ENCODE data around the gene CTTNBP2NL. TPM values are rescaled to one million over a fixed set of nuclear protein-coding genes. Genes with fewer than 3 reads are reported as not detected.
A peak's percentile ranks its signal among the peaks of the same experiment; 100 is the strongest.

CTTNBP2NL gene
- total and polyA plus RNA-seq, 2 donors = 13.2 to 19.9 TPM

DNA sequence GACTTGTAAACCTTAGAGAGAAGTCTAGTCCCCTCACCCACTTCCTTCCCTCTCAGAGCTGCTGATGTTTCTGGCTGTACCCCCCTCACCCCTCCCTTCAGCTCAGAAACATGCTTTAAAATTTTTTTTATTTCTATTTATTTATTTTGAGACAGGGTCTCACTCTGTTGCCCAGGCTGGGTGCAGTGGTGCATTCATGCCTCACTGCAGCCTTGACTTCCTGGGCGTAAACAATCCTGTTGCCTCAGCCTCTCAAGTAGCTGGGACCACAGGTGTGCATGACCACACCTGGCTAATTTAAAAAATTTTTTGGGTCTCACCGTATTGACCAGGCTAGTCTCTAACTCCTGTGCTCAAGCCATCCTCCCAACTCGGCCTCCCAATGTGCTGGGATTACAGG is 109.9 kb downstream of the CTTNBP2NL start:
- no peak overlapping the region for H3K27ac ChIP-seq (ENCODE audit: low read depth)
- DNase-seq (ENCODE audit: extremely low spot score) = no peak
- 85% methylated on average over 3 of the region's 3 CpGs for WGBS
- H3K4me1 ChIP-seq (ENCODE audit: insufficient read depth) = no peaks in the 10 kb centered on the region
- H3K4me3 ChIP-seq (ENCODE audit: low read depth, low read length) = no peak overlapping the region
- H3K36me3 ChIP-seq (ENCODE audit: insufficient read depth) = no peaks in the 10 kb centered on the region

DNA sequence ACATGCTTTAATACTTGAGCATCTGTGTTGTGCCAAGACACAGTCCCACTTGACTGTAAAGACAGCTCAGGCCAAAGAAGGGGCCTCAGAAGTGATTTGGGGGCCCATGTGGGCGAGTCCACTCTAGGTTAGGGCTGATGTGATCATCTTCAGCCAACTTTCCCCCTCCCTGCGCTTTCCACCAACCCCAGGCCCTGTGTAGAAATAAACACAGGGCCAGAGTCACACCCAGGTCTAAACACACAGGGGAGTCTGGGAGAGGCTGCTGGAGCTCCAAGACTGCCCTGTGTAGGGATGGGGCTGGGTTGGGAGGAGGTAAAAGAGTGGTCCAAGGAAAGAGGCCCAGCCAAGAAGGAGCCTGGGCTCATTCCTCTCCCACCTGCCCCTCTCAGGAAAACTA is 110.3 kb downstream of the CTTNBP2NL start:
- H3K4me1 ChIP-seq (ENCODE audit: insufficient read depth) = no peaks in the 10 kb centered on the region
- WGBS = 86% methylated on average over 2 of the region's 2 CpGs
- H3K4me3 ChIP-seq (ENCODE audit: low read depth, low read length) = no peak overlapping the region
- no peak for DNase-seq (ENCODE audit: extremely low spot score)
- H3K27ac ChIP-seq (ENCODE audit: low read depth) = no peak overlapping the region
- no peaks in the 10 kb centered on the region for H3K36me3 ChIP-seq (ENCODE audit: insufficient read depth)

DNA sequence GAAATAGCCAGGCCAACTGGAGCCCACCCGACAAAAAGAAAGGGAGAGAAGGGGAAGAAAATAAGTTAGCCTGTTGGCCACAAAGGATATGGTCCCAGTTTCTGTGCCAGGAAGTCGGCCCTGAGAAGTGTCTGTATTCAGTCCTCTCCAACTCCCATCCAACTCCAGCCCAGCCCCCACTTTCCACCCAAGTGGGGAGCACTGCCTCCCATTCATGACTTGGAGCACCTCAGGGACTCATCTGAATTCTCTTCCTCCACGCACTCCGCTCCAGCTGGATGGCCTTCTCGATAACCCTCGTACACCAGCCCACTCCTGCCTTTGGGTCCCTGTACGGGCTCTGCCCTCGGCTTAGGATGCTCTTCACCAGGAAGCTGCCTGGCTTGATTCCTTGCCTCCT is 110.7 kb downstream of the CTTNBP2NL start:
- Histone ChIP-seq H3K4me1 (ENCODE audit: insufficient read depth) (no peaks in the 10 kb centered on the region), H3K36me3 (ENCODE audit: insufficient read depth) (no peaks in the 10 kb centered on the region), H3K4me3 (ENCODE audit: low read depth, low read length) (no peak overlapping the region), H3K27ac (ENCODE audit: low read depth) (no peak overlapping the region)
- WGBS = 89% methylated on average over 8 of the region's 8 CpGs
- no peak for DNase-seq (ENCODE audit: extremely low spot score)

DNA sequence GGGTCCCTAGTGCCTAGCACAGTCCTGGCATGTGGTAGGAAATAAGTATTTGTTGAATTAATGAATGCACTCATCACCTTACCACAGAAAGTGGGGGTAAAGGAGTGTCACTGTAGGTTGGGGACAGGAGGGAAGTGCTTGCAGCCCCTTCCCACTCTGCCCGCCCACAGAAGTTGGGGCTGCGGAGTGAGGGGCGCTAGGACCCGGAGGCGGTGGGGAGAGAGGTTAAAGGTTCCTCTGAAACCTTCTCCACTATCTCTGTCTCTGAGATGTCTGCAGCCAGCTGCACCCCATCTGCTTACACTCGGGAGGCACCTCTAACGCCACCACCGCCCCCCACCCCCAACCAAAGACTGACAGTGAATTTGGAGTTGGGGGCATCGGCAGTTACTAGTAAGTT is 111.3 kb downstream of the CTTNBP2NL start:
- Histone ChIP-seq H3K36me3 (ENCODE audit: insufficient read depth) (no peaks in the 10 kb centered on the region), H3K4me1 (ENCODE audit: insufficient read depth) (no peaks in the 10 kb centered on the region), H3K27ac (ENCODE audit: low read depth) (no peak overlapping the region), H3K4me3 (ENCODE audit: low read depth, low read length) (no peak overlapping the region)
- WGBS = 74% methylated on average over 9 of the region's 9 CpGs
- DNase-seq (ENCODE audit: extremely low spot score) = no peak

DNA sequence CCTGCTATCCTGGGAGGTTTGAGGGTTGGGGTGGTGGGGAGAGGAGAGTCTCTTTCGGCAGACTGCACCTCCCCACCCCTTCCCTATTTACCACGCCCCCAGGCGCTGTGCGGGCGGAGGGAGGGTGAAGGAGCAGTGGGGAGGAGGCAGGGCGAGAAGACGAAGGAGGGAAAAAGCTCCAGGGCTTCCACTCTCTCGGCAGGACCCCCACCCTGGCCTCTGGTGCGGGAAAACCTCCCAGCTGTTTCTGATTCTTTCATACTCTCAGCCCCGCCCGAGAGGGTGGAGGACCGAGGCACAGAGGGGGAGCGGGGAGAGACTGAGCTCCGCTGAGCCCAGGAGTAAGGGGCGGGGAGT is 111.9 kb downstream of the CTTNBP2NL start:
- Histone ChIP-seq H3K36me3 (ENCODE audit: insufficient read depth) (no peaks in the 10 kb centered on the region), H3K4me3 (ENCODE audit: low read depth, low read length) (peak overlapping the region; percentile 53), H3K27ac (ENCODE audit: low read depth) (no peak overlapping the region), H3K4me1 (ENCODE audit: insufficient read depth) (no peaks in the 10 kb centered on the region)
- DNase-seq (ENCODE audit: extremely low spot score) = no peak
- 1% methylated on average over 15 of the region's 15 CpGs for WGBS

DNA sequence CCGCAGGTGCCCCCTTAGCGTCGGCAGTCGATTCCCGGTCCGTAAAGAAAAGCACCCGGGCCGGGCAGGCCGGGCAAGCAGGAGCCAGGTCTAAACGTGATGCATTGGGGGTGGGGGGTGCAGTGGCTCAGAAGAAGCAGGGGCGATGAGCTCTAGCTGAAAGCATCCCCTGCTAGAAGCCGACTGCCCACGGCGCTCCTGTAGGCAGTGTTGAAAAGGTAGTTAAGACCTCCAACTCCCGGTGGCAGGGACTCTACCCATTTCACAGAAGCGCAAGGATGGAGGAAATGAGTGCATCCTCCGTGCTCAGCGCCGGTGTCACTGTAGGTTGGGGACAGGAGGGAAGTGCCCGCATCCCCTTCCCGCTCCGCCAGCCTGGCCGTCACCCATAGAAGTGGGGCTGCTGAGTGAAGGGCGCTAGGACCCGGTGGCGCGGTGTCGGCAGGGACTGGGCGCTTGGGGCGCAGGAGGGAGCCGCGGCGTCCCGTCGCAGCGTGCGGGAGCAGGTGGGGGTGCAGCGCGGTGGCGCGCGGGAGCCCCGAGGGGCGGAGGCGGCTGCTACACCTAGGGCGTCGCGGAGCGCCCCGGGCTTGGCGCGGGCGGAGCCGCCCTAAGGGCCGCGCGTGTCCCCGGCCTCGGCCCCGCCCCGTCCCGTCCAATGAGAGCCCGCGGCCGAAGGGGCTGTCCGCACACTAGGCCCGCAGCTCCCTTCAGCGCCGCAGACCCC is 112.4 kb downstream of the CTTNBP2NL start, which contains the start of gene WNT2B:
Gene WNT2B (plus strand): TSS at position 688 of the 727 bp plus-strand sequence. CDS start 298 bp downstream, outside the sequence.
- Histone ChIP-seq H3K4me1 (ENCODE audit: insufficient read depth) (no peaks in the 10 kb centered on the region), H3K27ac (ENCODE audit: low read depth) (peak within 1 kb of the TSS; percentile 74), H3K4me3 (ENCODE audit: low read depth, low read length) (peak within 1 kb of the TSS; percentile 53), H3K36me3 (ENCODE audit: insufficient read depth) (no peaks in the 10 kb centered on the region)
- WGBS = under 1% methylated on average over 69 of the region's 69 CpGs
- no peak for DNase-seq (ENCODE audit: extremely low spot score)

DNA sequence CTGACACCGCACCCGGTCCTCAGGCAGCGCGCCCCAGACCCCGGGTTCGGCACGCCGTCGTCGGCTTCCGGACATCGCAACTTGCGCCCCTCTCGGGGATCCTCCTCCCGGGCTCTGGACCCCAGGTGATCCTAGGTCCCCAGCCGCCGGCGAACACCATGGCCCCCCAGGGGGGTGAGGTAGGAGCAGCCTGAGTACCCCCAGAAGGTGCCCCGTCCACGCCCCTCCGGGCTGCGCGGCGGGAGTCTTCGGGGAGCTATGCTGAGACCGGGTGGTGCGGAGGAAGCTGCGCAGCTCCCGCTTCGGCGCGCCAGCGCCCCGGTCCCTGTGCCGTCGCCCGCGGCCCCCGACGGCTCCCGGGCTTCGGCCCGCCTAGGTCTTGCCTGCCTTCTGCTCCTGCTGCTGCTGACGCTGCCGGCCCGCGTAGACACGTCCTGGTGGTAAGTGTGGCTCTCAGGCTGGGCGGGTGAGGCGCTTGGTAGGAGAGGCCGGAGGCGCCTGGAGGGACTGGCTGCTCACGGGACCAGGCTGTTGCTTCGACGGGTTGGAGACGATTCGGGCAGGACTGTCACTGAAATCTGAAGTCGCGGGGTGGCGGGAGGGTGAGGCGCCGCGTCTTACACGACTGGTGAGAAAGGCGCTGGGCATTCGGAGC is 113.1 kb downstream of the CTTNBP2NL start:
- WGBS = 15% methylated on average over 66 of the region's 66 CpGs
- H3K36me3 ChIP-seq (ENCODE audit: insufficient read depth) = no peaks in the 10 kb centered on the region
- H3K27ac ChIP-seq (ENCODE audit: low read depth) = peak overlapping the region; percentile 74
- H3K4me1 ChIP-seq (ENCODE audit: insufficient read depth) = no peaks in the 10 kb centered on the region
- peak overlapping the region; percentile 53 for H3K4me3 ChIP-seq (ENCODE audit: low read depth, low read length)
- no peak for DNase-seq (ENCODE audit: extremely low spot score)

DNA sequence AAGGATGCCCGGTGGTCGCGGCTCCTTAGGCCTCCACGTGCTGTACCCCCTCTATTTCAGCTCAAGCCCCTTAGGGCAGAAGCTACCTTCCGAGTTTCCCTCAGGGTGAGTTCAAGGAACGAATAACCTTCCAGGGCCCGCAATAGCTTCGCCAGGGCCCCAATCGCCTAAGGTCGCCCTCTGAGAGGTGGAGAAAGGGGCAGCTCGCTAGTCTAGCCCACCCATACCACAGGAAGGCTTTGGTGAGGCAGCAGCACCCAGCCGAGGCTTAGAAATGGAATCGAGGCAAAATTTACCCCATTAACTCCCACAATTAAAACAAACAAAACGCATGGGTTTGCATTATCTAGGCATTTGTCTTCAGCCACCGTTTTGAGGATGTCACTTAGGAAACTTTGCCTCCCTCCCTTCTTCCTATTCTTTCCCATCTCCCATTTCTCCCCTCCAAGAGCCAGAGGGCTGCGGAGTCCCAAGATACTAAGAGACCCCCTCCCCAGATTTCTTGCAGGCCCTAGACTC is 113.7 kb downstream of the CTTNBP2NL start:
- H3K36me3 ChIP-seq (ENCODE audit: insufficient read depth) = no peaks in the 10 kb centered on the region
- WGBS = 58% methylated on average over 16 of the region's 16 CpGs
- H3K27ac ChIP-seq (ENCODE audit: low read depth) = peak overlapping the region; percentile 74
- no peak overlapping the region for H3K4me3 ChIP-seq (ENCODE audit: low read depth, low read length)
- no peak for DNase-seq (ENCODE audit: extremely low spot score)
- H3K4me1 ChIP-seq (ENCODE audit: insufficient read depth) = no peaks in the 10 kb centered on the region

DNA sequence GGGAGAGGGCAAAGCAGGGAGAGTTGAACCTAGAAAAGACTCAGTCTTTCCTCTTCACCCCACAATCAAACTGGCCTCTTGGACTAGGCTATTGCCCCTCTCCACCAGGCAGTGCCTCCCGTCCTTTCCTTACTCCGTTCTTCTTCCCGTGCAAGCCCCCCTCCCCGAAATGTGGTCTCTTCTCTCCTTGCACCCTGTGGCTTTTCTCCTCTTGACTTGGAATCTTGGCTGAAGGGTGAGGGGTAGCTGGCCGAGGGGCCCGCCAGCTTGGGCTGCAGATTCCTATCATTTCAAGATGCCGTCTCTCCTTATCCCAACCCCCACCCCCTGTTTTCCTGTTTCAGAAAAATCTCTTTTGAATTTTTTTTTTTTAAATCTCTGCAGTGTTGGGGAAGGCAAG is 114.3 kb downstream of the CTTNBP2NL start:
- H3K36me3 ChIP-seq (ENCODE audit: insufficient read depth) = no peaks in the 10 kb centered on the region
- 69% methylated on average over 7 of the region's 7 CpGs for whole genome bisulfite sequencing

More for the DNA sequence above, 114.3 kb downstream of the CTTNBP2NL start:
- H3K27ac ChIP-seq (ENCODE audit: low read depth) = no peak overlapping the region
- H3K4me3 ChIP-seq (ENCODE audit: low read depth, low read length) = no peak overlapping the region
- no peaks in the 10 kb centered on the region for H3K4me1 ChIP-seq (ENCODE audit: insufficient read depth)
- no peak for DNase-seq (ENCODE audit: extremely low spot score)

Small RNA genes lying within 50 kb of the gene (small RNA-seq; reads per million reads assigned to genes)
- gene RF01210 = not detected

Other genes with a start within 250 kb of the CTTNBP2NL start
- 55.2 TPM for gene WNT2B, start 112.8 kb downstream of the CTTNBP2NL start, total RNA-seq
- gene WNT2B, start 112.8 kb downstream of the CTTNBP2NL start, polyA plus RNA-seq = 9.1 TPM
- gene ST7L, start 222.9 kb downstream of the CTTNBP2NL start, total RNA-seq = 38.1 TPM
- gene ST7L, start 222.9 kb downstream of the CTTNBP2NL start, polyA plus RNA-seq = 12.6 TPM
- gene CAPZA1, start 223.6 kb downstream of the CTTNBP2NL start, total RNA-seq = 192 TPM
- 42.3 TPM for gene CAPZA1, start 223.6 kb downstream of the CTTNBP2NL start, polyA plus RNA-seq

Measured in urinary bladder (tissue), 4 donors.